GM15510 (cell line): Measurements from ENCODE around the gene CCDC33.

ENCODE experiments used
- POLR2A ChIP-seq: IDR thresholded peaks from 3 replicates; pipeline ENCODE4 v1.6.1; 2011; ENCODE audit warnings: borderline replicate concordance; ENCODE audit not compliant: insufficient read length; ENCODE audit errors: extremely low read depth

The CCDC33 gene

GRCh38 chr15:74337607-74338211 lies 101.6 kb downstream of the CCDC33 start:
- no peak for TF ChIP-seq POLR2A

- TF ChIP-seq POLR2A, result no peak
Observed at GRCh38 chr15:74338676-74339075, 102.5 kb downstream of the CCDC33 start.

- TF ChIP-seq POLR2A, result no peak
Observed at GRCh38 chr15:74339371-74339770, 103.2 kb downstream of the CCDC33 start.

- TF ChIP-seq POLR2A, result no peak
Observed at GRCh38 chr15:74340150-74340549, 104.0 kb downstream of the CCDC33 start.

GRCh38 chr15:74343127-74343796 lies 107.1 kb downstream of the CCDC33 start:
- no peak for TF ChIP-seq POLR2A

- no peak for TF ChIP-seq POLR2A
Observed at GRCh38 chr15:74343797-74344127, 107.6 kb downstream of the CCDC33 start.

GRCh38 chr15:74345051-74345450 lies 108.9 kb downstream of the CCDC33 start:
- no peak for TF ChIP-seq POLR2A

GRCh38 chr15:74347757-74348250 lies 111.7 kb downstream of the CCDC33 start:
- no peak for TF ChIP-seq POLR2A

GRCh38 chr15:74349241-74349778 lies 113.2 kb downstream of the CCDC33 start:
- no peak for TF ChIP-seq POLR2A

GRCh38 chr15:74350295-74351275 lies 114.5 kb downstream of the CCDC33 start:
- TF ChIP-seq POLR2A, result no peak

GRCh38 chr15:74351670-74352069 lies 115.5 kb downstream of the CCDC33 start:
- TF ChIP-seq POLR2A, result no peak

- TF ChIP-seq POLR2A, result no peak
Observed at GRCh38 chr15:74352393-74352910, 116.3 kb downstream of the CCDC33 start.

GRCh38 chr15:74362482-74362881 lies 126.4 kb downstream of the CCDC33 start:
- no peak for TF ChIP-seq POLR2A

- no peak for TF ChIP-seq POLR2A
Observed at GRCh38 chr15:74364936-74365597, 128.9 kb downstream of the CCDC33 start.
